ENCODE measurements around the gene SYNE4. TPM values are rescaled to one million over a fixed set of nuclear protein-coding genes. Genes with fewer than 3 reads are reported as not detected.
"Not testable (repeated sequence)": the region's sequence is repeated elsewhere in the genome, so short reads cannot be mapped to it uniquely, and the experiment has no call there.

The SYNE4 gene
- polyA plus RNA-seq, 3 donors, result 13.2 to 17.5 (median 15.5) TPM

GRCh38 chr19:35959040-35959967 lies 49.3 kb downstream of the SYNE4 start:
- no peak for DNase-seq

- no peak for DNase-seq
These were observed 50.0 kb downstream of the SYNE4 start for GRCh38 chr19:35958660-35959039.

DNA sequence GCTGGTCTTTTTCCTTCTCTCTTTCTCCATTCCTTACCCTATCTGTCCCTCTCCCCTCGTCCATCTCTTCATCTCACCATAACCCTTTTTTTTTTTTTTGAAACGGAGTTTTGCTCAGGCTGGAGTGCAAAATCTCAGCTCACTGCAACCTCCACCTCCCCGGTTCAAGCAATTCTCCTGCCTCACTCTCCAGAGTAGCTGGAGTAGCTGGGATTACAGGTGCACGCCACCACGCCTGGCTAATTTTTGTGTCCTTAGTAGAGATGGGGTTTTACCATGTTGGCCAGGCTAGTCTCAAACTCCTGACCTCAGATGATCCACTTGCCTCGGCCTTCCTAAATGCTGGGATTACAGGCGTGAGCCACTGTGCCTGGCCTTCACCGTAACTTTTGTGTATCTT lies 51.2 kb downstream of the SYNE4 start:
- DNase-seq, result not testable (repeated sequence)

DNA sequence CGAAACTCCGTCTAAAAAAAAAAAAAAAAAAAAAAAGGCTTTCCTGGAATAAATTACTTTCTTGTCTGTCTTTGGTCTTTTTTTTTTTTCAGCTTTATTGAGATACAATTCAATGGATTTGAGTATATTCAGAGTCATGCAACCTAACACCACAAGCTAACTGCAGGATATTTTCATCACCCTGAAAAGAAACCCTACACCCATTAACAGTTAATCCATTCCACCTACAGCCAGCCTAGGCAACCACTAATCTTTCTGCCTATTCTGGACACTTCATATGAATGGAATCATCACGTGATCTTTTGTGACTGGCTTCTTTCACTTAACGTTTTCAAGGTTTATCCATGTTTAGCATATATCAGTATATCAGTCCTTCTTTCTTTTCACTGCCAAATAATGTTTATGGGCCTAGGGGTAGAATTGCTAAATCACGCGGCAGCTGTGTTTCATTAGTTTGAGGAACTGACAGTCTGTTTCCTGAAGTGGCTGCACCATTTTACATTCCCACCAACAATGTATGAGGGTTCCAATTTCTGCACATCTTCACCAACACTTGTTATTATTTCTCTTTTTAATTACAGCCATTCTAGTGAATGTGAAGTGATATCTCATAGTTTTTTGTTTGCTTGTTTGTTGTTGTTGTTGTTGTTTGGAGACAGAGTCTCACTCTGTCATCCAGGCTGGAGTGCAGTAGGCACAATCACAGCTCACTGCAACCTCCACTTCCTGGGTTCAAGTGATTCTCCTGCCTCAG lies 52.6 kb downstream of the SYNE4 start:
- no peak for DNase-seq

Other genes starting within 250 kb of the SYNE4 start
- 10 to 100 TPM; 26.4 to 38.7 (median 32.1) TPM for gene ARHGAP33, start 233.2 kb downstream of the SYNE4 start, polyA plus RNA-seq (ENCODE audit: insufficient read length in 3 of 3)
- gene PRODH2, start 196.0 kb downstream of the SYNE4 start, polyA plus RNA-seq (ENCODE audit: insufficient read length in 3 of 3), result 10 to 100 TPM; 41.4 to 52.5 (median 49.5) TPM
- gene NPHS1, start 156.3 kb downstream of the SYNE4 start, polyA plus RNA-seq (ENCODE audit: insufficient read length in 3 of 3), result 100 to 1,000 TPM; 145 to 223 (median 223) TPM
- gene KIRREL2, start 151.9 kb downstream of the SYNE4 start, polyA plus RNA-seq (ENCODE audit: insufficient read length in 3 of 3), result 10 to 100 TPM; 12.3 to 13.0 (median 12.7) TPM
- gene APLP1, start 140.2 kb downstream of the SYNE4 start, polyA plus RNA-seq (ENCODE audit: insufficient read length in 3 of 3), result 10 to 100 TPM; 26.6 to 29.2 (median 29.1) TPM
- 1 to 10 TPM; 2.9 to 4.5 (median 4.0) TPM for gene NFKBID, start 108.3 kb downstream of the SYNE4 start, polyA plus RNA-seq (ENCODE audit: insufficient read length in 3 of 3)
- gene HCST, start 106.3 kb downstream of the SYNE4 start, polyA plus RNA-seq (ENCODE audit: insufficient read length in 3 of 3), result 1 to 10 TPM; 2.5 to 5.2 (median 3.3) TPM
- gene TYROBP, start 100.5 kb downstream of the SYNE4 start, polyA plus RNA-seq (ENCODE audit: insufficient read length in 3 of 3), result 10 to 100 TPM in 1 of 3 donors, 1 to 10 TPM in 2; 9.5 to 14.6 (median 9.7) TPM
- gene LRFN3, start 72.4 kb downstream of the SYNE4 start, polyA plus RNA-seq (ENCODE audit: insufficient read length in 3 of 3), result 10 to 100 TPM; 11.8 to 16.7 (median 13.6) TPM
- 10 to 100 TPM; 15.5 to 18.8 (median 17.4) TPM for gene SDHAF1, start 13.6 kb downstream of the SYNE4 start, polyA plus RNA-seq (ENCODE audit: insufficient read length in 3 of 3)
- gene ALKBH6, start 5.4 kb upstream of the SYNE4 start, polyA plus RNA-seq (ENCODE audit: insufficient read length in 3 of 3), result 10 to 100 TPM; 17.6 to 19.3 (median 18.8) TPM
- 10 to 100 TPM; 51.3 to 60.9 (median 53.5) TPM for gene CLIP3, start 24.1 kb upstream of the SYNE4 start, polyA plus RNA-seq (ENCODE audit: insufficient read length in 3 of 3)
- 10 to 100 TPM; 14.0 to 16.5 (median 15.6) TPM for gene THAP8, start 45.5 kb upstream of the SYNE4 start, polyA plus RNA-seq (ENCODE audit: insufficient read length in 3 of 3)
- gene WDR62, start 46.1 kb upstream of the SYNE4 start, polyA plus RNA-seq (ENCODE audit: insufficient read length in 3 of 3), result 1 to 10 TPM; 4.9 to 6.8 (median 5.4) TPM
- gene OVOL3, start 102.3 kb upstream of the SYNE4 start, polyA plus RNA-seq (ENCODE audit: insufficient read length in 3 of 3), result under 1 TPM in 1 of 3 donors, not detected in 2; 0.26 TPM
- gene POLR2I, start 106.1 kb upstream of the SYNE4 start, polyA plus RNA-seq (ENCODE audit: insufficient read length in 3 of 3), result 10 to 100 TPM; 53.4 to 61.7 (median 55.5) TPM
- 100 to 1,000 TPM; 110 to 149 (median 133) TPM for gene TBCB, start 106.7 kb upstream of the SYNE4 start, polyA plus RNA-seq (ENCODE audit: insufficient read length in 3 of 3)
- 100 to 1,000 TPM; 562 to 644 (median 592) TPM for gene CAPNS1, start 131.3 kb upstream of the SYNE4 start, polyA plus RNA-seq (ENCODE audit: insufficient read length in 3 of 3)
- 10 to 100 TPM; 21.8 to 34.1 (median 24.4) TPM for gene COX7A1, start 143.6 kb upstream of the SYNE4 start, polyA plus RNA-seq (ENCODE audit: insufficient read length in 3 of 3)
- gene ZNF565, start 205.9 kb upstream of the SYNE4 start, polyA plus RNA-seq (ENCODE audit: insufficient read length in 3 of 3), result 1 to 10 TPM; 5.8 to 8.5 (median 8.5) TPM
- gene ZNF146, start 206.3 kb upstream of the SYNE4 start, polyA plus RNA-seq (ENCODE audit: insufficient read length in 3 of 3), result 100 to 1,000 TPM; 114 to 132 (median 127) TPM

Measured in renal pelvis (tissue), 4 donors.